Neutrophil (primary cell): ENCODE measurements around the gene LRIG3.

ENCODE experiments used
- H3K27ac ChIP-seq: fragments of 200-600 bp; sonication (generic); 2 replicates; pipeline ENCODE4 v1.5.1; 2016; ENCODE audit warnings: mild to moderate bottlenecking, moderate library complexity
- H3K27me3 ChIP-seq: fragments of 200-600 bp; sonication (generic); 2 replicates; pipeline ENCODE4 v1.6.0; 2016; ENCODE audit warnings: mild to moderate bottlenecking
- H3K36me3 ChIP-seq: fragments of 200-600 bp; sonication (generic); 2 replicates; pipeline ENCODE4 v1.5.1; 2017
- H3K4me1 ChIP-seq, 2 experiments: fragments of 200-600 bp in 1 of 2; sonication (generic) in 1 of 2; 1 replicate in 1 of 2; 2 replicates in 1 of 2; pipeline versions ENCODE4 v1.5.1 to v1.6.1; 2013 to 2016; ENCODE audit warnings: low read depth in 1 of 2, low read length in 1 of 2, mild to moderate bottlenecking in 1 of 2, moderate library complexity in 1 of 2; ENCODE audit not compliant: control insufficient read depth in 1 of 2, insufficient read depth in 1 of 2
- H3K4me3 ChIP-seq, 2 experiments: fragments of 200-600 bp in 1 of 2; sonication (generic) in 1 of 2; 1 replicate in 1 of 2; 2 replicates in 1 of 2; pipeline ENCODE4 v1.5.1; 2013 to 2016; ENCODE audit warnings: low read depth in 1 of 2, low read length in 1 of 2, mild to moderate bottlenecking in 1 of 2, moderate library complexity in 1 of 2
- H3K9me3 ChIP-seq: fragments of 200-600 bp; sonication (generic); 2 replicates; pipeline ENCODE4 v1.5.1; 2016
- TF ChIP-seq, protein P1 (sequence below): fragments of 200-600 bp; sonication (generic); IDR thresholded peaks from 2 replicates; pipeline ENCODE4 v1.5.1; 2016; ENCODE audit warnings: antibody characterized with exemption

Gene LRIG3

DNA sequence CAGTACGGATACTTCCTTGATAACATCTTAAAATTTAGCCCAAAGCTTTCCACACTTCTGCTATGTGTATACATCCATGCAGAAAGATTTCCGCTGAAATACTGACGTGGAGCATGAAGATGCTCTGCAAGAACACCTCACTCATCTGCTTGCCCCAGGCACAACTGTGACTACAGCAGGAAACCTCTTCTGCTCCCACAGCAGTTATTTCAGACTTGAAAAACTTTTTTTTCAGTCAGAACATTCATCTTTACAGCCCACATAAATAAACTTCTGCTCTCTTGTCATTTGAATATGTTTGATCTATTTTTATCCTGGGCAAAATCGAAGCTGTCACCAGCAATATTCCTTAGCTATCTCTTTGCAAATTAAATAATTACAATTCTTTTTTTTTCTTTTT, 6.8 kb upstream of the LRIG3 start:
- TF ChIP-seq, protein P1, sequence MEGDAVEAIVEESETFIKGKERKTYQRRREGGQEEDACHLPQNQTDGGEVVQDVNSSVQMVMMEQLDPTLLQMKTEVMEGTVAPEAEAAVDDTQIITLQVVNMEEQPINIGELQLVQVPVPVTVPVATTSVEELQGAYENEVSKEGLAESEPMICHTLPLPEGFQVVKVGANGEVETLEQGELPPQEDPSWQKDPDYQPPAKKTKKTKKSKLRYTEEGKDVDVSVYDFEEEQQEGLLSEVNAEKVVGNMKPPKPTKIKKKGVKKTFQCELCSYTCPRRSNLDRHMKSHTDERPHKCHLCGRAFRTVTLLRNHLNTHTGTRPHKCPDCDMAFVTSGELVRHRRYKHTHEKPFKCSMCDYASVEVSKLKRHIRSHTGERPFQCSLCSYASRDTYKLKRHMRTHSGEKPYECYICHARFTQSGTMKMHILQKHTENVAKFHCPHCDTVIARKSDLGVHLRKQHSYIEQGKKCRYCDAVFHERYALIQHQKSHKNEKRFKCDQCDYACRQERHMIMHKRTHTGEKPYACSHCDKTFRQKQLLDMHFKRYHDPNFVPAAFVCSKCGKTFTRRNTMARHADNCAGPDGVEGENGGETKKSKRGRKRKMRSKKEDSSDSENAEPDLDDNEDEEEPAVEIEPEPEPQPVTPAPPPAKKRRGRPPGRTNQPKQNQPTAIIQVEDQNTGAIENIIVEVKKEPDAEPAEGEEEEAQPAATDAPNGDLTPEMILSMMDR: no peak
- peaks cover 6% of the 10 kb centered on the region for H3K27me3 ChIP-seq
- no peaks in the 10 kb centered on the region for H3K9me3 ChIP-seq

DNA sequence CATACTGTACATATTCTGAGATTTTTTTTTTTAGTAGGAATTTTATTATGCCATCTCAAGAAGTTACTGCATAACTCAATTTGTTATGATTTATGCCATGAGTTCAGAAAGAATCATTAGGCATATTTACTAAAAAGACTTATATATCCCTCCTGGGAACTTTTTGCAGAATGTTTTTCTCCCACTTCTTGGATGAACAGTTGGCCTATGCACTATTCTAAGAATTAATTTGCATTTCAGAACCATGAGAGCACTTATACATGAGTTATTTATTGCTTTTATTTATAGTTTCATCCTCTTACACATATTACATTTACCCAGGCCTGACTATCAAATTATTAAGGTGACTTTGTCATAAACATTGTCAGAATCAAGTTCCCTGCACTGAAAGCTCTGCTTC, 6.3 kb upstream of the LRIG3 start:
- Histone ChIP-seq H3K27me3 (peaks cover 12% of the 10 kb centered on the region), H3K36me3 (no peaks in the 10 kb centered on the region), H3K27ac (no peak overlapping the region), H3K4me3 (no peak overlapping the region), H3K4me1 (no peaks in the 10 kb centered on the region), H3K9me3 (no peaks in the 10 kb centered on the region)
- TF ChIP-seq, protein P1: no peak

More for the DNA sequence above, 6.8 kb upstream of the LRIG3 start:
- no peaks in the 10 kb centered on the region for H3K36me3 ChIP-seq
- no peak overlapping the region for H3K4me3 ChIP-seq
- no peaks in the 10 kb centered on the region for H3K4me1 ChIP-seq
- H3K27ac ChIP-seq: no peak overlapping the region

DNA sequence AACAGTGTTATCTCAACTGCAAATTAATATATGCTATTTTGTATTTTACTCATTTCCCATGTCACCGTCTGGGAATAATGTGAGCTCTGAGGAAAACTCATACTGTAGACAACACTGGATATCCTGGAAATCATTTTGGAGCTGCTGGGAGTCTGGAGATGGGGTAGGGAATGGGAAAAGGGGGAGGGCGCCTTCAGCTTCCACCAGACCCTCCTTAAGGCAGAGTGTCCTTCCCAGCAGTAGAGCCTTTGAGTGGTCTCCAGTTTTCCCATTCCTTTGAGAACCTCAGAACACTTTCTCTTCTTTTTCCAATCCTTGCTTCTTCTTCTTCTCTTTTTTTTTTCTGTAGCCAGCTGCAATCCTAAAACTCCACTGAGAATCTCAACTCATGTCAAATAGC, 5.4 kb upstream of the LRIG3 start:
- peaks cover 20% of the 10 kb centered on the region for H3K27me3 ChIP-seq
- TF ChIP-seq, protein P1: no peak
- H3K36me3 ChIP-seq: no peaks in the 10 kb centered on the region
- no peaks in the 10 kb centered on the region for H3K4me1 ChIP-seq
- H3K27ac ChIP-seq: no peak overlapping the region
- H3K4me3 ChIP-seq: no peak overlapping the region
- no peaks in the 10 kb centered on the region for H3K9me3 ChIP-seq

DNA sequence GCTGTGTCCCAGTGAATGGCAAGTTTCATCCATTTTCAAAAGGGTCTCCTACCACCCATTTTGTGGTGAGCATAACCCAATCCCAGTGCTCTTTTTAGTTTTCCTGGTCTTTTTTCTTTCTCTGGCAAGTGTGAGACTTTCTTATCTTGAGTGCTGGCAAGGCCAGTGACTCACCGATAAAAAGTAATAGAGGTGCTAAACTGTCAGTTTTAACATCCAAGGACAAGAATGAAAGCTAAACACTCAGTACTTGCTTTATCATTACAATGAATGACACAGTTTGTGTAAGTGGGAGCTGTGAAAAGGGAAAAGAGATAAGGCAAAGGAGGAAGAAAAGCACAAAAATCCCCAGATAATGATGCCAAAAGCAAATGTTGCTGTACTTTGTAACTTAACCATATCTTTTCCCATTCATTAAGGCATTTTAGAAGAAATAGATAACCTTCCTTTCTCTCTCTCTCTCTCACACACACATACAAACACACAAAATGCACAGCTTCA, 4.9 kb upstream of the LRIG3 start:
- no peaks in the 10 kb centered on the region for H3K36me3 ChIP-seq
- H3K27ac ChIP-seq: no peak overlapping the region
- H3K4me3 ChIP-seq: no peak overlapping the region
- TF ChIP-seq, protein P1: no peak
- H3K4me1 ChIP-seq: no peaks in the 10 kb centered on the region
- peaks cover 26% of the 10 kb centered on the region for H3K27me3 ChIP-seq
- H3K9me3 ChIP-seq: no peaks in the 10 kb centered on the region

DNA sequence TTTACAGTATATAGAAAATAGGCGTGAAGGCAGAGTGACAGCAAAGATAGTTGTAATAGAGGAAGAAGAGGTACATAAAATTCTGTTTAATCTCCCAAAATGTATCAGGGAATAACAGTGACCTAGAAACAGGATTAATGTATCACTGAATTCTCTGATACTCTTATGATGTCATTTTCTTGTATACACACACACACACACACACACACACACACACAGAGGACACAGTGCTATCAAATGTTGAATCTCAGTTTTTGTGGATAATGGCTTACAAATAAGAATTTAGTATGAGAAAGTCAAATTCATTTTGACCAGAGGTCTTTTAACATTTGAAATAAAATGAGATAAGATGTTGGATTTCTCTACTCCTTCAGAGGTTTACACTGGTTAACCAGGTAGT, 4.3 kb upstream of the LRIG3 start:
- TF ChIP-seq, protein P1: no peak
- Histone ChIP-seq H3K27me3 (peaks cover 31% of the 10 kb centered on the region), H3K4me3 (no peak overlapping the region), H3K27ac (no peak overlapping the region), H3K4me1 (no peaks in the 10 kb centered on the region), H3K9me3 (no peaks in the 10 kb centered on the region), H3K36me3 (no peaks in the 10 kb centered on the region)

DNA sequence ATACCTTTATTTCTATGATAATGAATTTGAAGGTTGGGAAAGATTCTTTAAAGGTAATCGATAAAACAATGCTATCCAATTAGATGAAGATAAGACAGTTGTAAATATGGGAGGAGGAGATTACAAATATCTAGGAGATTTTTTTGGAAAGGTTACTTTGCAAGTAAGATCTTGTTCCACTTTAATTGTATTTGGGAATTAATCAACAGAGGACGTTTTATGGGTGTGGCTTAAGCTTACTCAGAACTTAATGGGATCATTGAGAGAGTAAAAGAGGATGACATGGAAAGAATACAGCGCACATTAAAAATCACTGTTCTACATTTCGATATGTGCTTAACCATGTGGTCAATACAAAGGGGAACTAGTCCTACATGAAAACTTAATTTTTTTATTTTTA, 3.5 kb upstream of the LRIG3 start:
- H3K27ac ChIP-seq: no peak overlapping the region
- TF ChIP-seq, protein P1: no peak
- no peaks in the 10 kb centered on the region for H3K36me3 ChIP-seq
- H3K9me3 ChIP-seq: no peaks in the 10 kb centered on the region
- no peak overlapping the region for H3K4me3 ChIP-seq
- H3K4me1 ChIP-seq: no peaks in the 10 kb centered on the region
- peaks cover 40% of the 10 kb centered on the region for H3K27me3 ChIP-seq
